Gastrocnemius medialis (tissue), 4 donors: ENCODE data around the gene FGFBP2. TPM values are rescaled to one million over a fixed set of nuclear protein-coding genes. Genes with fewer than 3 reads are reported as not detected.

Experiments
- ATAC-seq, 2 donors: fragments of 150-250 bp; one replicate each; pipeline ENCODE4 v1.9.1; 2016
- DNase-seq, 2 donors: peaks; one replicate each; pipeline ENCODE4 v3.0.0-alpha.2; 2019
- H3K27ac ChIP-seq, 4 donors: fragments of 200-600 bp; sonication (generic); 1 replicate in 1 of 4; 2 replicates in 3 of 4; pipeline ENCODE4 v1.5.1; 2016 to 2018; ENCODE audit warnings: mild to moderate bottlenecking in 2 of 4, moderate library complexity in 1 of 4
- H3K27me3 ChIP-seq, 3 donors: fragments of 200-600 bp; sonication (generic) in 2 of 3; 1 replicate in 1 of 3; 2 replicates in 2 of 3; pipeline versions ENCODE4 v1.5.1 to v1.6.0; 2016 to 2019; ENCODE audit warnings: mild to moderate bottlenecking in 1 of 3, moderate library complexity in 1 of 3
- H3K36me3 ChIP-seq, 2 donors: fragments of 200-600 bp; sonication (generic) in 1 of 2; one replicate each; pipeline ENCODE4 v1.5.1; 2017 to 2018
- H3K4me1 ChIP-seq, 2 donors: fragments of 200-600 bp; sonication (generic) in 1 of 2; one replicate each; pipeline ENCODE4 v1.5.1; 2016 to 2017; ENCODE audit warnings: mild to moderate bottlenecking in 2 of 2
- H3K4me3 ChIP-seq, 4 donors: fragments of 200-600 bp; sonication (generic) in 3 of 4; 1 replicate in 1 of 4; 2 replicates in 3 of 4; pipeline ENCODE4 v1.5.1; 2016 to 2019; ENCODE audit warnings: mild to moderate bottlenecking in 2 of 4
- H3K9me3 ChIP-seq, 3 donors: fragments of 200-600 bp; sonication (generic) in 2 of 3; 1 replicate in 1 of 3; 2 replicates in 2 of 3; pipeline ENCODE4 v1.5.1; 2016 to 2019
- POLR2A ChIP-seq, 2 donors: fragments of 450-650 bp; IDR thresholded peaks; one replicate each; pipeline ENCODE4 v1.6.1; 2017; ENCODE audit warnings: antibody characterized with exemption in 2 of 2, mild to moderate bottlenecking in 2 of 2, moderate library complexity in 2 of 2
- in situ Hi-C, 4 donors: fragments of 200-750 bp; cut with MboI; loops; one replicate each; pipeline versions ENCODE4 v1.15.0 to v1.8.0; 2017; ENCODE audit warnings: low sequenced_read_pairs in 4 of 4
- intact Hi-C: fragments of 100-400 bp; cut with DNase I; formaldehyde crosslinking; loops from one replicate; pipeline ENCODE4 v1.15.1; 2023; ENCODE audit warnings: low total_unique reads
- total RNA-seq, 4 donors: library from RNA; depleted of rRNA; stranded (reverse); fragments of >200 nt; gene quantifications; one replicate each; pipeline versions ENCODE4 v1.1.0 to v1.2.3, GENCODE V29; 2016
- TF ChIP-seq, protein P1 (sequence below), 5 experiments: fragments of 450-650 bp in 3 of 5; fragments of 200-600 bp in 2 of 5; sonication (generic) in 2 of 5; IDR thresholded peaks in 4 of 5; conservative IDR thresholded peaks in 1 of 5; 1 replicate in 4 of 5; 2 replicates in 1 of 5; pipeline ENCODE4 v1.5.1; 2016 to 2019; ENCODE audit warnings: antibody characterized with exemption in 5 of 5, mild to moderate bottlenecking in 3 of 5, moderate library complexity in 3 of 5

Gene FGFBP2
- total RNA-seq, 4 donors from 2014 or later = 0.31 to 2.9 (median 1.1) TPM; not detected in 1

DNA sequence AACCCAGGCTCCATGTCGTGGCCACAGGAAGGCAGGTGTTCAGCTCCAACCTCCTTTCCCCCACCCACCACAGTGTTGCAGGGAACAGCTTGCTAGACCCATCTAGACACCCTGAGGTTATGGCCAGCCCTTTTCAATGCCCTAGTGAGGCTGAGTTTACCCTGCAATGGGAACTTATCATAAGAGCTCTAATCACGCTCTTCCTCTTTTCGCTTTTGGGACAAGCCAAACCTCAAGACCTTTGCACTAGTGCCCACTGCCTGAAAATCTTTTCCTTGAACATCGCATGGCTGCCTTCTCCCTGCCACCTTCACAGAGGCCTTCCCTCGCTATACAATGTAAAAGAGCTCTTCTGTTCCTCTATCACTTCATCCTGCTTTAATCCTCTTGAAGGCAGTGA, 2.4 kb upstream of the FGFBP2 start:
- Histone ChIP-seq H3K27ac (no peak overlapping the region), H3K27me3 (no peaks in the 10 kb centered on the region), H3K36me3 (no peaks in the 10 kb centered on the region), H3K9me3 (no peaks in the 10 kb centered on the region), H3K4me3 (no peak overlapping the region), H3K4me1 (peaks cover 0 to 8% of the 10 kb centered on the region in 2 donors)
- DNase-seq (no peak), ATAC-seq (no peak)
- TF ChIP-seq POLR2A (IDR thresholded peaks at IDR 0.05) = no peak
- TF ChIP-seq, protein P1, sequence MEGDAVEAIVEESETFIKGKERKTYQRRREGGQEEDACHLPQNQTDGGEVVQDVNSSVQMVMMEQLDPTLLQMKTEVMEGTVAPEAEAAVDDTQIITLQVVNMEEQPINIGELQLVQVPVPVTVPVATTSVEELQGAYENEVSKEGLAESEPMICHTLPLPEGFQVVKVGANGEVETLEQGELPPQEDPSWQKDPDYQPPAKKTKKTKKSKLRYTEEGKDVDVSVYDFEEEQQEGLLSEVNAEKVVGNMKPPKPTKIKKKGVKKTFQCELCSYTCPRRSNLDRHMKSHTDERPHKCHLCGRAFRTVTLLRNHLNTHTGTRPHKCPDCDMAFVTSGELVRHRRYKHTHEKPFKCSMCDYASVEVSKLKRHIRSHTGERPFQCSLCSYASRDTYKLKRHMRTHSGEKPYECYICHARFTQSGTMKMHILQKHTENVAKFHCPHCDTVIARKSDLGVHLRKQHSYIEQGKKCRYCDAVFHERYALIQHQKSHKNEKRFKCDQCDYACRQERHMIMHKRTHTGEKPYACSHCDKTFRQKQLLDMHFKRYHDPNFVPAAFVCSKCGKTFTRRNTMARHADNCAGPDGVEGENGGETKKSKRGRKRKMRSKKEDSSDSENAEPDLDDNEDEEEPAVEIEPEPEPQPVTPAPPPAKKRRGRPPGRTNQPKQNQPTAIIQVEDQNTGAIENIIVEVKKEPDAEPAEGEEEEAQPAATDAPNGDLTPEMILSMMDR (IDR thresholded peaks at IDR 0.05 in 4 of 5, conservative IDR thresholded peaks at IDR 0.05 in 1 of 5) = no peak
- intact Hi-C loops = no loop called here
- in situ Hi-C loops = loop anchor here in 1 of 4 donors (25.0 kb wide), 2 partner anchors 228 to 478 kb away; no protein-coding TSS in a partner anchor

DNA sequence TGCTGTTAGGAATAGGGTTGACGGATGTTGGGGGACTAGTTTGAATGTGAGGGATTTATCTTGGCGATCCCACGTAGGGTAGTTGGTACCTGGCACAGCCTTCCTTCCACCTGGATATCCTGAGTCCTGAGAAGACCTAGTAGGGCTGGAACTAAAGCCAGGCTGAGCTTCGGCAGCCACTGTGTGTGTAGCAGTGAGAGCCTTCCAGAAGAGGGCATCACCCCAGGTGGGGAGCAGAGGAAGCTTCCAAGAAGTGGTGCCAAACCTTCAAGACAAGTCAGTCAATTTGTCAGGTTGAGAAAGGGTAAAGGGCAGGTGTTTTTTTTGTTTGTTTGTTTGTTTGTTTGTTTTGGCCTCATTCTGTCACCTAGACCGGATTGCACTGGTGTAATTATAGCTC, 1.2 kb upstream of the FGFBP2 start:
- Histone ChIP-seq H3K4me3 (no peak overlapping the region), H3K9me3 (no peaks in the 10 kb centered on the region), H3K36me3 (no peaks in the 10 kb centered on the region), H3K27ac (no peak overlapping the region), H3K27me3 (no peaks in the 10 kb centered on the region), H3K4me1 (peaks cover 0 to 8% of the 10 kb centered on the region in 2 donors)
- no peak for DNase-seq
- TF ChIP-seq POLR2A (IDR thresholded peaks at IDR 0.05) = no peak
- TF ChIP-seq, protein P1 (IDR thresholded peaks at IDR 0.05 in 4 of 5, conservative IDR thresholded peaks at IDR 0.05 in 1 of 5) = no peak
- no peak for ATAC-seq
- in situ Hi-C loops (loop anchor here in 1 of 4 donors (25.0 kb wide), 2 partner anchors 227 to 477 kb away; no protein-coding TSS in a partner anchor), intact Hi-C loops (loop anchor here (5.0 kb wide), 1 partner anchor 1292 kb away; no protein-coding TSS in a partner anchor)

DNA sequence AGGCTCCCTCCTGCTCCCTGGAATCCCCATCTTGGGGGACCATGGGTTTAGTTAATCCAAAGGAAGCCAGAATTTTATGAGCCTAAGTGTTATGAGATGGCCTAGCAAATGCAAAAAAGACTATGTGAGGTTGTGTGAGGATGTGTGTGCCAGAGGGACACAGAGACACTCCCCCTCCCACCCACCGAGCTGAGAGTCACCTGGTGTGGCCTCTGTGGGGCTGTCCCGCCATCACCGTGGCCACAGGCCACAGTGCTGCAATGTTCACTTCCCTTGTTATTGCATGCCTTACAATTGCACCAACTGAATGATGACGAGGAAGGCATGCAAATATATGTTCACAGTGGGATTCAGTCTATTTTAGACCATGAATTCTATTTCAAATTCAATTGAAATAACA, 601 bp upstream of the FGFBP2 start:
- in situ Hi-C loops (loop anchor here in 1 of 4 donors (25.0 kb wide), 2 partner anchors 226 to 476 kb away; no protein-coding TSS in a partner anchor), intact Hi-C loops (loop anchor here (5.0 kb wide), 1 partner anchor 1291 kb away; no protein-coding TSS in a partner anchor)
- ATAC-seq = no peak

DNA sequence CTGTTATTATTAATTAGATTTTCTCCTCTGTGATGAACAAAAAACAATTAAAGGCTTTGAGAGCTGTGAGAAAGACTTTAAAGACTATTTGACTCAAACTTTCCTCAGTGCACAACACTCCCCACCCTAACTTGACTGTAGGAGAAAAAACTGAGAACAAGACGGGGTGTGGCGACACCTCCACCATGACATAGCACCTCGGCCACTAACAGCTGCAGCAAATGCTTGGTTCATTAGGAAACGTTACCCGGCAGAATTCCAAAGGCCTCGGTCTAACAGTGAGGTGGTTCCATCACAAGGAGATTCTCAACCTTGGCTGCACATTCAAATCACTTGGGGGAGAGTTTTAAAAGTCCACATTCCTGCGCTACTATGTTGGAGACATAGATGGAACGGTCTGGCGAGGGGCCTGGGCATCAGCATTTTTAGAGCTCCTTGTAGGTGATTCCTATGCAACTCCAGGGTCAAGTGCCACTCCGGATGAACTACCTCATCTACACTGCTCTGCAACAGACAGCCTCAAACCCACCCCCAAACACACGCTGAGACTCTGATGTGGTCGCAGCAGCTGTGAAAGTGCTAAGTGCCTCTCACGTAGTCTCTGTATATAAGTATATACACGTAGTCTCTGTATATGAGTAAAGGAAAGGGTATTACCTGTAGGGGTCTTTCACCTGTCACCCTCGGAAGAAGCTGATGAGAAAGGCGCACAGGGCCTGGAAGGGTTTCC, 1.0 kb downstream of the FGFBP2 start:
- no peak overlapping the region for H3K27ac ChIP-seq
- ATAC-seq = peak; percentile 79 to 97
- intact Hi-C loops (loop anchor here (5.0 kb wide), 1 partner anchor 1290 kb away; no protein-coding TSS in a partner anchor), in situ Hi-C loops (loop anchor here in 1 of 4 donors (25.0 kb wide), 2 partner anchors 225 to 475 kb away; no protein-coding TSS in a partner anchor)
- H3K4me3 ChIP-seq = no peak overlapping the region
- no peaks in the 10 kb centered on the region for H3K27me3 ChIP-seq
- H3K9me3 ChIP-seq = no peaks in the 10 kb centered on the region
- TF ChIP-seq, protein P1 (IDR thresholded peaks at IDR 0.05 in 4 of 5, conservative IDR thresholded peaks at IDR 0.05 in 1 of 5) = no peak
- no peak for TF ChIP-seq POLR2A (IDR thresholded peaks at IDR 0.05)
- peak; percentile 15 to 73 for DNase-seq
- H3K36me3 ChIP-seq = no peaks in the 10 kb centered on the region
- H3K4me1 ChIP-seq = peaks cover 0 to 8% of the 10 kb centered on the region in 2 donors

More for the DNA sequence above, 601 bp upstream of the FGFBP2 start:
- Histone ChIP-seq H3K4me3 (no peak overlapping the region), H3K27ac (no peak overlapping the region), H3K9me3 (no peaks in the 10 kb centered on the region), H3K36me3 (no peaks in the 10 kb centered on the region), H3K27me3 (no peaks in the 10 kb centered on the region), H3K4me1 (peaks cover 0 to 8% of the 10 kb centered on the region in 2 donors)
- DNase-seq = no peak
- TF ChIP-seq, protein P1 (IDR thresholded peaks at IDR 0.05 in 4 of 5, conservative IDR thresholded peaks at IDR 0.05 in 1 of 5) = no peak
- TF ChIP-seq POLR2A (IDR thresholded peaks at IDR 0.05) = no peak
